CD4-positive, alpha-beta T cell treated with Interleukin-17A for 1 hour (primary cell): Measurements from ENCODE around the gene TMEFF2.
A peak's percentile ranks its signal among the peaks of the same experiment; 100 is the strongest.
"Not testable (repeated sequence)": the region's sequence is repeated elsewhere in the genome, so short reads cannot be mapped to it uniquely, and the experiment has no call there.

Experiments used
- DNase-seq: peaks from one replicate; pipeline ENCODE4 v3.0.0-alpha.2; 2020

TMEFF2 gene

GRCh38 chr2:192166946-192167345 lies 27.8 kb downstream of the TMEFF2 start:
- no peak for DNase-seq

- no peak for DNase-seq
Observed at GRCh38 chr2:192165842-192166241, 28.9 kb downstream of the TMEFF2 start.

DNA sequence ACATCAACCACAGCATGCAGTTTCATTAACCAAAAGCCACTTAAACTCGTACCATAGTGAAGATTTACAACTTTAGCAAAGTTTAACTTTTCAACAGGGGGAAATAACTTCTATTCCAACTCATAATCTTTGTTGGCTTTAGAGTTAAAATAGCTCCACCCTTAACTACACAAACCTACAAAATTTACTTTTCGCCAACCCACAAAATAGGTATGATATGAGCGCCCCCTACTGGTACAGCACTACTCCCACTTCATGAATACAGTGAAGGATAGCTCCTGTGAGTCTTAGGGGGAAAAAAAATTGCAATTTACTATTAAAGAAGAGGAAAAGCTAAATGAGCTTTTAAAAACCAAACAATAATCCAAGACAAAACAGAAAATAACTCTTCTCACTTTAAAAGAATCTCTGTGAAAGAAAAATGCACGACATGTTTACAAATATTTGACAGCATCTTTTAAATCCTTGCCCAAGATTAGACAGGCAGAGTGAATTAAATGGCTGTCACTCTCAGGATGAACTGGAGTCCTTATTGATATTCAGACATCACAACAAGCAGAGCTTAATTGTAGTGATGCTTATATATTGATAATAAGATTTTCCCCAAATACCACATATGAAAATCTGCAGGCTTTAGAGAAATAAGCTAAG lies 32.2 kb downstream of the TMEFF2 start:
- peak; percentile 74 for DNase-seq

GRCh38 chr2:192161656-192162290 lies 33.0 kb downstream of the TMEFF2 start:
- DNase-seq: no peak

DNA sequence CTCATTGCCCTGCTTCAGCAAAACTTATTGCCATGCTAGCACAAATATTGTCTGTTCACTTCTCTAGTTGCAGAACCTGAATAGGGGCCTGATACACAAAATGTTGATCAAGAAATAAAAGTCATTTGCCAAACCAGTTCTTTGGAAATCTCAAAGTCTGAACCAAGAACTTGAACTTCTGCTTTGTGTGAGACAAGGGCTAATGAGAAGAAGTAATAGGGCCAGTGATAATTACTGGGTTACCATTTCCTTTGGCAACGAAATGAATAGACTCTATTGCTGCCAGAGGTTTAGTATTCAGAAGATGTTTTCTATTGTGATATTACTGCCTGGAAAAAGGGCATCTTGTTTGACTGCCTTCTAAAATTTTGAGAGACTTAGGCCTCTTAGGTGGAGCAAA lies 35.0 kb downstream of the TMEFF2 start:
- DNase-seq: no peak

DNA sequence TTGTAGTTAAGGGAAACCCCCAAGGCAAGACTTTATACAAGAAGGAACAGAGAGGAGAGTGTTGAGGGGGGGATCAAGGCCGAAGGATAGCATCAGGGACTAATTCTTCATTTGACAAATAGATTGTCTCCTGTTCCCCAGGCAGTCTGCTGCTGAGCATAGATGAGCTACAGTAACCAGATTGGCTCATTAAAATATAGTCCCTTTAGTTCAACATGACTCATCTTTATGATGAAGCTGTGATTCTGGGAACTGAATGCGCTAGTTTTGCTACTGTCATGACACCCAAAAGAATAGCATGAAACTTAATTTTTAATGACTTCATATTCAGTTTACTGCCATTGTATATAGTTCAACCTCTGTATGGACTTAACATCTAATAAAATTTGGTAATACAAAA lies 35.5 kb downstream of the TMEFF2 start:
- DNase-seq: no peak

DNA sequence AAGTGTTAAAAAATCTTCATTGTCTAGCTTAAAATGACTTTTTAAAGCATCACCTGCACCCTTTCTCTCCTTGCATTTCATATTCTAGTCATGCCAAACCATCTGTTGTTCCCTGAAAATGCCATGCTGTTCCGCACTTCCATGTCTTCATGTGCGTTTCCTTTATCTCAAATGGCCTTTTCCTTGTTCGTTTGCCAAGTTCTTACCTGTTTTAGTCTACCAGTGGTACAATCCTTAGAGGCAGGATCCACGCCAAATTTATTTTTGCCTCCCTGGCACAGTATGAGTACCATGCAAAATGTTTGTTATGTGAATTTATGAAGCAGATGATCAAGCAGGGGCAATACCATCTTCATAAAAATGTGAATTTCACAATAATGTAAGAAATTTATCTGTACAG lies 37.0 kb downstream of the TMEFF2 start:
- no peak for DNase-seq

- no peak for DNase-seq
Observed at GRCh38 chr2:192155511-192156118, 39.1 kb downstream of the TMEFF2 start.

DNA sequence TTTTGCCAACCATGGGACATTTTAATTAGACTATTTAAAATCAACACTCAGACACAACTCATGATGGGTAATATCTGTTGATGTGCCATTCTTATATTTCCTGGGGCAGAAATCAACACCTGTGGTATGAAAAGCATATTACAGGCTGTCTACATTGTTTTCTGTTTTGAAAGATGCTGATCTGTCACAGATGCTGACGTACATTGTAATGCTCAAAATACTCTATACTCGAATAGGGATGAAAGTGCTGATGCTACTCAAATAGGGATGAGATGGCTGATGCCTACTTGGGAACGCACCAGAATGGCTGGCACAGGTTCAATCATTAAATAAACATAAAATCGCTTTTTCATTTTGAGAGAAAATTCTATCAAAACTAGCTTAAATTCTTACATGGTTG lies 41.2 kb downstream of the TMEFF2 start:
- DNase-seq: no peak

DNA sequence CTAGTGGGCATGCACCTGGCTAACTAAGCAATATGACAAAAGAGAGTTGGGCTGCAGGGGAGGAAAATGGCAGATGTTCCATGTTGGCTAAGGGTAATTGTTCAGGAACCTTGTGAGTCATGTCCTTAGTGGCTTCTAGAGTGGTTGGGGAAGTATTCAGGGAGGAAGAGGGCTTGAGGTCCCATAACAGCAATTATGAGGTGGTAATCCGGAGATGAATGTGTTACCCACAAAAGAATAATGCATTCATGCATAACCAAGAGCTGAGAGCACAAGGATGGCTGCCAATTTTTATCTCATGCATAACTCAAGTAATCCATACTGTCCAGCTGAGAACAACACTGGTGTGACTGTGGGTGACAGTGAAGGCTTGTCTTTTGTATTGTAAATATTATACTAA lies 42.9 kb downstream of the TMEFF2 start:
- DNase-seq: no peak

DNA sequence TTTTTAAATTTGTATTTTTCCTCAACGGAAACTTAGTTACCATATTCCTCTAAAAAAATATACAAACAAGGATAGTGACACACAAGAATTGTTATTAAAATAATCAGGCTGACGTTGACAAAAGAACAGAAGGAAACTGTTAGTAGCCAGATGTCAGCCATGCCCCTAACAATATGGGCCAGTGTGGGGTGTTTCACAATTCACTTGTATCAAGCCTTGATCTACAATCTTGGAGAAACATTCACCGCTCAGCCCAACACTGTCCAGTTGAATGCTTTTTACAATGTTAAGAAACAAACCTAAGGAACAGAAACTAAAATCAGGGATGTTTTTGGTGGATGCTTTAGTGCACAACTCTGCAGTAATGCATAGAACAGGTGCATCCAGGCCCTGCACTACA lies 44.6 kb downstream of the TMEFF2 start:
- DNase-seq: no peak

- DNase-seq: no peak
Observed at GRCh38 chr2:192148620-192149321, 46.0 kb downstream of the TMEFF2 start.

DNA sequence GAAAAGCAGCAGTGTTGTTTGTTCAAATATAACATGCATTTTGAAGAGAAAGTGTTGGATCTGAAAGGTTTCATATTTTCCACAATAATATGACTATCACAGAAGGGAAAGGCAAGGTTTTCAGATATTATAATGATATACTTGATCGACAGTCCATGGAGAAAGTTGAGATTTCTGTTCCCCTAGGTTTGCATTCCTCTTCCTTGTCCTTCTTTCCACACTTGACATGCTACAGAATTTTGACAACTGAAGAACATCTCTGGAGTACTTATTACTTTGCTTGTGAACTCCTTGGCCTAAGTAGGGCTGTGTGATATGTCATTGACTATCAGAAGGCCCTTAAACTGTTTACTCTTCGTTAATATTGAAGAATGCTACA lies 46.5 kb downstream of the TMEFF2 start:
- no peak for DNase-seq

- DNase-seq: no peak
Observed at GRCh38 chr2:192146069-192147015, 48.4 kb downstream of the TMEFF2 start.

GRCh38 chr2:192145496-192145895 lies 49.2 kb downstream of the TMEFF2 start:
- no peak for DNase-seq

DNA sequence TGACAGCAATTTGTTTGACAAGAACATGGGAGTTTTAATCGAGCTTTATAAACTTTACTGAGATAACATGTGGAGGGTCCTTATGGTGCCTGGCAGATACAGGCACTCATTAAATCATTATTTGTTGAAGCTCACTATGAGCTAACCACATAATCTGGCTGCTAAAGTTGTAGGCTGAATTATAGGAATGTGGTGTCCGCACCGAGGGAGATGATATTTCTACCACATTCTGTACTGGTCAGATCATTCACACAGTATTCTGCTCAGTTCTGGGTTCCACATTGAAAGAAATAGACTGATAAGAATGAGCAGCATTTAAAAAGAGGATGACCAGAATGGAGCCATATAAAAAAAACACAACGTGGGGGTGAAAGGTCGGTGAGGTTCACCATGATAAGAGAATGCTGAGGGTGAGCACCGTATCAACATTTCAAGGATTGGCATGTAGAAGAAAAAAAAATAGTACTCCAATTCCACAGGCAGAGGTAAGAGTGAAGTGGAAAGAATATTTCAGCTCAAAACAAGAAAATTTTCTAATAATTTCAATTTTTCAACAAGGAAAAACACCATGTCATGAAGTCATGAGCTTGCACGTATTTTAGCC lies 54.4 kb downstream of the TMEFF2 start:
- DNase-seq: no peak

- DNase-seq: no peak
Observed at GRCh38 chr2:192139813-192140212, 54.9 kb downstream of the TMEFF2 start.

GRCh38 chr2:192137451-192137850 lies 57.3 kb downstream of the TMEFF2 start:
- no peak for DNase-seq

GRCh38 chr2:192132604-192133003 lies 62.1 kb downstream of the TMEFF2 start:
- DNase-seq: not testable (repeated sequence)

DNA sequence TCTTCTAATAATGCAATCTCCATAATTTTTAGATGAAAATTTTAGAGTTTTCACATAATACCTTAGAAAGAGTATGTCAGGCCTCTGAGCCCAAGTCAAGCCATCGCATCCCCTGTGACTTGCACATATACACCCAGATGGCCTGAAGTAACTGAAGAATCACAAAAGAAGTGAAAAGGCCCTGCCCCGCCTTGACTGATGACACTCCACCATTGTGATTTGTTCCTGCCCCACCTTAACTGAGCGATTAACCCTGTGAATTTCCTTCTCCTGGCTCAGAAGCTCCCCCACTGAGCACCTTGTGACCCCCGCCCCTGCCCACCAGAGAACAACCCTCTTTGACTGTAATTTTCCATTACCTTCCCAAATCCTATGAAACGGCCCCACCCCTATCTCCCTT lies 64.4 kb downstream of the TMEFF2 start:
- not testable (repeated sequence) for DNase-seq

DNA sequence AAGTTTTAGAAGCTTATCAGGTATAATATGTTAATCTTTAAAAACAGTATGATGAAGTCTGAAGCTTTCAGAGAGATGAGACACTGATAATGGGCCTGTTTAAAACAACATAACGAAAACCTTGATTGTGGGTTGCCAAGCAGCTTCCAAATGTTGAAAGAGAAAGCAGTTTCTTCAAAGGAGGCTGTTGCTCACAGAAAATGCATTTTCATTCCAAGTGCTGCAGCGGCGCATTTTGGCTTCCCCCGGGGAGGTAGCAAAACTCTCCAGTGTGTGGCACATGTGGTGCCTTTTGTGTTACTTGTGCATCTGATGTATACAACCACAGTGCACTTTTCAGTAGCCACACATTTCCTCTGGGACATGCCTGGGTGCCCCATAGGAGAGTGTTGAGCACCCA lies 66.1 kb downstream of the TMEFF2 start:
- no peak for DNase-seq

DNA sequence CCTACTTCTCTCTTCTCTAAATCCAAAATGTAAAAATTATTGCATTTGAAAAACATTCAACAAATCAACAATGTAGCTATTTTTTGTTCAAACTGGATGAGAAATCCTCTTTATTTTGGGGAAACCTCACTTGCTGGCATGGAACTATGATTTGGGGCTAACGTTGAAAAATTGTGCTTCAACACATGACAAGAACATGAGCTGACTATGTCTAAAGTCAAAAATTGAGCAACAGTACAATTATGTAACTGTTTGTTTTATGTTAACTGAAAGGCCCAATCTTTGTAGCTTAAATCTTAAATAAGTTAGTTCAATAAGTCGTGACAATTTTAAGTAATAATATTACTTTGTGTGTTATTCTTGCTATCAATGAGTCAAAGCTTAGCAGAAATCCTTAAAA lies 67.3 kb downstream of the TMEFF2 start:
- no peak for DNase-seq
